HEK293 (cell line): Measurements from ENCODE around the gene S100PBP.
A peak's percentile ranks its signal among the peaks of the same experiment; 100 is the strongest.

Experiments used
- CTCF ChIA-PET: fragments of 350-600 bp; formaldehyde crosslinking; extraction: SDS; loops from one replicate; lab custom pipeline; 2021; ENCODE audit warnings: antibody characterized with exemption; lab: Yijun Ruan, JAX
- POLR2A ChIA-PET: fragments of 300-600 bp; formaldehyde crosslinking; extraction: SDS; loops from one replicate; lab custom pipeline; 2020; ENCODE audit warnings: antibody characterized with exemption, inconsistent platforms; lab: Yijun Ruan, JAX
- H3K27ac ChIP-seq: fragments of 200-500 bp; sonication (Bioruptor generic); 2 replicates; pipeline ENCODE4 v1.5.1; 2014; ENCODE audit warnings: low read depth, low read length, control low read depth, inconsistent platforms; ENCODE audit errors: extremely low read depth
- H3K36me3 ChIP-seq, 2 experiments: fragments of 200-500 bp in 1 of 2; sonication (Bioruptor generic) in 1 of 2; 1 replicate in 1 of 2; 2 replicates in 1 of 2; pipeline ENCODE4 v1.5.1; 2014 to 2017; ENCODE audit warnings: inconsistent platforms in 2 of 2, low read length in 2 of 2; ENCODE audit not compliant: control insufficient read depth in 2 of 2, insufficient read depth in 1 of 2
- H3K4me1 ChIP-seq: fragments of 200-500 bp; sonication (Bioruptor generic); 2 replicates; pipeline ENCODE4 v1.5.1; 2014; ENCODE audit warnings: mild to moderate bottlenecking, low read length, inconsistent platforms; ENCODE audit not compliant: control insufficient read depth, insufficient read depth
- H3K4me3 ChIP-seq: 2 replicates; pipeline ENCODE4 v1.5.1; 2011; ENCODE audit warnings: low read depth, mild to moderate bottlenecking, control low read depth, low read length, moderate library complexity
- H3K9me3 ChIP-seq: fragments of 200-500 bp; sonication (Bioruptor generic); 2 replicates; pipeline ENCODE4 v1.5.1; 2014; ENCODE audit warnings: low read depth, low read length, inconsistent platforms; ENCODE audit not compliant: control insufficient read depth, insufficient read depth
- CTCF ChIP-seq: fragments of 450-650 bp; formaldehyde crosslinking; IDR thresholded peaks from 2 replicates; pipeline ENCODE4 v1.5.1; 2016; ENCODE audit warnings: missing biosample characterization, missing genetic modification characterization
- KLF10 ChIP-seq: fragments of 450-650 bp; IDR thresholded peaks from 2 replicates; pipeline ENCODE4 v1.5.1; 2018; ENCODE audit warnings: missing biosample characterization, mild to moderate bottlenecking, missing genetic modification characterization
- MEIS1 ChIP-seq: sonication (generic); formaldehyde crosslinking; IDR thresholded peaks from 2 replicates; pipeline ENCODE4 v1.8.1; 2022; ENCODE audit warnings: missing genetic modification reagents, mild to moderate bottlenecking, borderline replicate concordance
- TRIM28 ChIP-seq: IDR thresholded peaks from 2 replicates; pipeline ENCODE4 v1.6.1; 2011; ENCODE audit warnings: low read length, control low read depth, borderline replicate concordance
- ZBTB44 ChIP-seq: fragments of 450-650 bp; IDR thresholded peaks from 2 replicates; pipeline ENCODE4 v1.5.1; 2018; ENCODE audit warnings: missing biosample characterization, mild to moderate bottlenecking, missing genetic modification characterization
- ZNF2 ChIP-seq: fragments of 450-650 bp; formaldehyde crosslinking; IDR thresholded peaks from 2 replicates; pipeline ENCODE4 v1.5.1; 2016; ENCODE audit warnings: missing biosample characterization, missing genetic modification characterization
- ZNF324 ChIP-seq: fragments of 450-650 bp; formaldehyde crosslinking; IDR thresholded peaks from 2 replicates; pipeline ENCODE4 v1.5.1; 2016; ENCODE audit warnings: missing biosample characterization, missing genetic modification characterization
- ZNF354C ChIP-seq: fragments of 450-650 bp; formaldehyde crosslinking; IDR thresholded peaks from 2 replicates; pipeline ENCODE4 v1.5.1; 2016; ENCODE audit warnings: missing biosample characterization, missing genetic modification characterization, low read depth, borderline replicate concordance
- ZNF398 ChIP-seq: fragments of 450-650 bp; formaldehyde crosslinking; IDR thresholded peaks from 2 replicates; pipeline ENCODE4 v1.5.1; 2017; ENCODE audit warnings: missing biosample characterization, missing genetic modification characterization
- ZNF561 ChIP-seq: fragments of 450-650 bp; IDR thresholded peaks from 2 replicates; pipeline ENCODE4 v1.5.1; 2018; ENCODE audit warnings: missing biosample characterization, missing genetic modification characterization, borderline replicate concordance
- ZNF645 ChIP-seq: fragments of 450-650 bp; formaldehyde crosslinking; IDR thresholded peaks from 2 replicates; pipeline ENCODE4; 2016; ENCODE audit warnings: missing biosample characterization, missing genetic modification characterization
- ZNF747 ChIP-seq: fragments of 450-650 bp; formaldehyde crosslinking; IDR thresholded peaks from 2 replicates; pipeline ENCODE4 v1.5.1; 2016; ENCODE audit warnings: missing biosample characterization, missing genetic modification characterization
- ZNF76 ChIP-seq: fragments of 450-650 bp; formaldehyde crosslinking; IDR thresholded peaks from 2 replicates; pipeline ENCODE4; 2016; ENCODE audit warnings: low read depth, missing biosample characterization, missing genetic modification characterization, borderline replicate concordance
- ZNF777 ChIP-seq: fragments of 450-650 bp; formaldehyde crosslinking; IDR thresholded peaks from 2 replicates; pipeline ENCODE4 v1.5.1; 2017; ENCODE audit warnings: missing biosample characterization, missing genetic modification characterization, borderline replicate concordance
- ZSCAN18 ChIP-seq: fragments of 450-650 bp; formaldehyde crosslinking; IDR thresholded peaks from 2 replicates; pipeline ENCODE4 v1.5.1; 2016; ENCODE audit warnings: missing biosample characterization, missing genetic modification characterization

Gene S100PBP

GRCh38 chr1:32825181-32825580 is 7.7 kb downstream of the S100PBP start (continued):
- TF ChIP-seq ZNF76 (tag by site-specific recombination): no peak
- no peak for TF ChIP-seq TRIM28

GRCh38 chr1:32828341-32828740 is 10.9 kb downstream of the S100PBP start:
- CTCF ChIA-PET: interaction anchor here (0.9 to 2.5 kb wide), 4 partner anchors 16 to 61 kb away, joined by 3 to 12 read pairs (median 3); no protein-coding TSS in a partner anchor
- Histone ChIP-seq H3K4me1 (no peaks in the 10 kb centered on the region), H3K9me3 (no peaks in the 10 kb centered on the region), H3K4me3 (no peak overlapping the region), H3K36me3 (peaks cover 67 to 85% of the 10 kb centered on the region in 2 experiments), H3K27ac (no peak overlapping the region)
- peak; percentile 25; the same call in 1 of the 2 replicates for TF ChIP-seq CTCF (tag by site-specific recombination)
- TF ChIP-seq MEIS1 (CRISPR knock-in tag): no peak
- POLR2A ChIA-PET: no interaction called here

GRCh38 chr1:32830092-32830852 is 12.8 kb downstream of the S100PBP start:
- ChIA-PET CTCF (interaction anchor here (0.7 to 2.5 kb wide), 4 partner anchors 9 to 46 kb away, joined by 3 to 12 read pairs (median 3); no protein-coding TSS in a partner anchor), POLR2A (no interaction called here)
- H3K9me3 ChIP-seq: no peaks in the 10 kb centered on the region
- no peak for TF ChIP-seq ZBTB44 (tag by site-specific recombination)
- no peak for TF ChIP-seq ZSCAN18 (tag by site-specific recombination)
- no peak for TF ChIP-seq ZNF2
- no peak for TF ChIP-seq ZNF777 (tag by site-specific recombination)
- TF ChIP-seq ZNF324: no peak
- TF ChIP-seq ZNF747 (tag by site-specific recombination): no peak
- H3K4me1 ChIP-seq: no peaks in the 10 kb centered on the region
- H3K4me3 ChIP-seq: no peak overlapping the region
- peaks cover 74 to 92% of the 10 kb centered on the region in 2 experiments for H3K36me3 ChIP-seq
- no peak overlapping the region for H3K27ac ChIP-seq

- POLR2A ChIA-PET: interaction anchor here (1.2 kb wide), 1 partner anchor 14 kb away, joined by 3 read pairs; no protein-coding TSS in a partner anchor
- H3K4me1 ChIP-seq: no peaks in the 10 kb centered on the region
- CTCF ChIA-PET: interaction anchor here (0.7 to 1.3 kb wide), 2 partner anchors 9 to 55 kb away, joined by 3 read pairs; partner anchors contain the start of gene HPCA
- no peak for TF ChIP-seq ZNF354C (tag by site-specific recombination)
- TF ChIP-seq ZNF561: no peak
- TF ChIP-seq ZNF398 (tag by site-specific recombination): no peak
- no peak for TF ChIP-seq KLF10
- no peak for TF ChIP-seq ZNF645 (tag by site-specific recombination)
- H3K36me3 ChIP-seq: peaks cover 76 to 90% of the 10 kb centered on the region in 2 experiments
- H3K9me3 ChIP-seq: no peaks in the 10 kb centered on the region
- no peak overlapping the region for H3K4me3 ChIP-seq
- no peak overlapping the region for H3K27ac ChIP-seq
These were observed 14.4 kb downstream of the S100PBP start for GRCh38 chr1:32831878-32832277.
